ENCODE data around the gene KCNQ4.

Gene KCNQ4

DNA sequence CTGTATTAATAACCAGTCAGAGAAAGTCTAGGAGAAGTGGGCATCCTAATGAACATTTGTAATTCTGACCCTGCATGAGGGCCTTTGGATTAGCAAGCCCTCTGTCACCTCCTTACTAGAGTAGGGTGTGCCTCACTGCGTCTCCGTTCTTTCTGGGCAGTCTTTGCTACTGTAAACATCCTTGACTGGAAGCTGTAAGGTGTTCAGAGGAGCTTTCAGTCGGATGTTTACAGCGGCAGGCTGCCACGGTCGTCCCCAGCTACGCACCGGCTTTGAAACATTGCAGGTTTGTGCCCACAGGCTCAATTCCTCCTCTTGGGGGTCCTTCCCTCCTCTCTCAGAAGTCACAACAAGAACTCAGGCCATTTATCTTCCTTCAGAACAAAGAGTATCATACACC lies 29.4 kb upstream of the KCNQ4 start:
- H3K4me3 ChIP-seq (ENCODE audit: low read depth, low read length) = no peak overlapping the region

DNA sequence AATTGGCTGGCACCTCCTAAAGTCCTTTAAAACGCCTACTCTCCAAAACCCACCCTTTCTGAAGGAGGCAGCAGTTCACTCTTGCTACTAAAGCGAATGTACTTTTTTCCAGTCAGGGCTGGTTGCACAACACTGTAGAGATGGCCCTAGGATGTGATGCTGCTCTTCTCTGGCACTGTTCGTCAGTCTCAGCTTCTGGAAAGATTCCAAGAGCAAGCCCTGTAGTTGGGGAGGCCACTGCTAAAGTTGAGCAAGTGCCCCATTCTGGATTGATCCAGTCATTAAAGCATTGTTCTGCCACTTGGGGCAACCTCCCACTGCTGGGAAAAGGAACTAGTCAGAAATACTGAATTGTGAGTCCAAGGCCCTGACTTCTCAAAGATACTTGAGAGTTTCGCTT lies 28.5 kb upstream of the KCNQ4 start:
- H3K4me3 ChIP-seq (ENCODE audit: low read depth, low read length) = no peak overlapping the region

DNA sequence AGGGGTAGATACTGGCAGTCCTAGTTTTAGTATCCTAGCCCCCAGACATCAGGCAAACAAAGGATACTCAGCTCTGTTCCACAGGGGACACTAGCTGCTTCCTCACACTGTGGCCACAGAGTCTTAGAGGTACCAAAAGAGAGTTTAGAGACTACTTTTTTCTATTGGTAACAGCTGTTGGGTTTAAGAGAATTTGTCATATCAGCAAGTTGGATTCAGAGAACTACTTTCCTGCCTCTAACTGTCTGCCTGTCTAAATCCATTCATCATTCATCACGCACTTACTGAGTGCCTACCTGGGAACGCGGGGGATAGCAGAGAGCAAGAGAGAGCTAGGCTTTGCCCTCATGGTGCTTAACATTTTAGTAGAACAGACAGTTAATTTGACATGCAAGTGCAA lies 27.1 kb upstream of the KCNQ4 start:
- H3K4me3 ChIP-seq (ENCODE audit: low read depth, low read length) = no peak overlapping the region

DNA sequence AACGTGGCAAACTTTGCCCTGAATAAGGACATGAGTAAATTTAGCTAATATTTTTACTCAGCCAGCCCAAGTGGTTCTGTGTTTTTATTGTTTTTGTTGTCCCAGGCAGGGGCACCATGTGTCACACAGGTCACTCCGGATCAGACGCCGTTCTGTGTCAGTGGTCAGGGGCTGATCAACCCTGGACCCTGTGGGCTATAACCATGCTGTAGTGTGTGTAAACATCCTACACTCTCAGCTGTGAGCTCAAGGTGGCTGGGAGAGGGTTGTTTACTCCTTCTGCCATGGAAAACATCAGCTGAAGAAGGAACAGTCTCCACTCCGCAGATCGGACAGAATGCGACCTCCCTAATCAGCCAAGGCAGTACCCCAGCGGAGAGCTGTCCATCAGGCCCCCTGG lies 26.5 kb upstream of the KCNQ4 start:
- no peak overlapping the region for H3K4me3 ChIP-seq (ENCODE audit: low read depth, low read length)

DNA sequence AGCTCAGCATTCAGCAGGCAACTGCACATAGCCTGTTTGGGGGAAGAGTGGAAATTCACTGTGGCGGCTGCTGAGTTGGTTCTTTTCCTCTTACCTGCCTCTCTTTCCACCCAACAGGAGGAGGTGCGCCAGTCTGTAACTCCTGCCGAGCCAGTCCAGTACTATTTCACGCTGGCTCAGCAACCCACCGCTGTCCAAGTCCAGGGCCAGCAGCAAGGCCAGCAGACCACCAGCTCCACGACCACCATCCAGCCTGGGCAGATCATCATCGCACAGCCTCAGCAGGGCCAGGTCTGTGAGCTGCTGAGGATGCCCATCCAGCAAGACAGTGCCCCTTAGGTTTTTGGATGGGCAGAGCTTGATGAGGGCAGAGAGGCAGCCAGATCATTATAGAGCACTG lies 25.6 kb upstream of the KCNQ4 start:
- H3K4me3 ChIP-seq (ENCODE audit: low read depth, low read length) = no peak overlapping the region

DNA sequence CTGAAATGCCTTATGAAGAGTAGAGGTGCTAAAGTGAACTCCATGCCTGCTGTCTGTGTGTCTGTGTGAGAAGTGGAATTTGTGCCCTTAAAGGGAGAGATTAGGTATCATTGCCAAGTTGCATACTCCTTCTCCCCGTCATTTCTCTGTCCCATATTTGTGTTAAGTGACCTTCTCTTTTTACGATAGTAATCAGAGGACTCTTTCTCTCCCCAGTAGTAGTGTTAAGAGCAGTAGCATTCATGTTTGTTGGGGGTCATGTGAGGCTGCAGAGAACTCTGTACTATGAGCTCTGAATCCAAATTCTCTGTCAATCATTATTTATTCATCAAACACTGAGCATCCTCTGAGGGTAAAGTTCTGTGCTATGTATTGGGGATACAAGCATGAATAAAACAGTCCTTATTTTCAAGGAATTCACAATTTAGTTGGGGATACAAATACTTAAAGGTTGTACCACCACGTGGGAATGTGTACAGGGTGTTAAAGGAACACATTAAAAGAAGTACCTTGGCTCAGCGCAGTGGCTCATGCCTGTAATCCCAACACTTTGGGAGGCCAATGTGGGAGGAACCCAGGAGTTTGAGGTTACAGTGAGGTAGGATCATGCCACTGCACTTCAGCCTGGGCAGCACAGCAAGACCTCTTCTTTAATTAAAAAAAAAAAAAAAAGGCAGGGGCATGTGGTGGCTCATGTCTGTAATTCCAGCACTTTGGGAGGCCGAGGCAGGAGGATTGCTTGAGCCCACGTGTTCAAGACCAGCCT lies 24.8 kb upstream of the KCNQ4 start:
- no peak overlapping the region for H3K4me3 ChIP-seq (ENCODE audit: low read depth, low read length)

DNA sequence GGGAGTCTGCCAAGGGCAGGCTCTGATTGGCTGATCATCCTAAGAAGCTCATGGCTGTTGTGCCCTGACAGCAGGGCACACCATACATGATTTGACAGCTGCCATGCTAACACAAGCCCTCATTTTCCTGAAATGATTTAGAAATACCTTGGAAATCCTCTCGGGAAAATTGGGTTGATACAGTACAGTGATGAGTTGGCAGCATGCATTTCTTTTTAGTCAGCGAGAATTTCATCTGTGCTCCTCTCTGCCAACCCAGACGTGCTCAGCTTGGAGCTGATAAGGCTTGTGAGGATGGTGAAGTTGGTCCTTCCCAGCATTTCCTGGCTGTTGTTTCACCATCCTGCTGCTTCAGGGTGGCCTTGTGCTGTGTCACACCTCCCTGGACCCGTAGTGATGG lies 22.6 kb upstream of the KCNQ4 start:
- no peak overlapping the region for H3K4me3 ChIP-seq (ENCODE audit: low read depth, low read length)

DNA sequence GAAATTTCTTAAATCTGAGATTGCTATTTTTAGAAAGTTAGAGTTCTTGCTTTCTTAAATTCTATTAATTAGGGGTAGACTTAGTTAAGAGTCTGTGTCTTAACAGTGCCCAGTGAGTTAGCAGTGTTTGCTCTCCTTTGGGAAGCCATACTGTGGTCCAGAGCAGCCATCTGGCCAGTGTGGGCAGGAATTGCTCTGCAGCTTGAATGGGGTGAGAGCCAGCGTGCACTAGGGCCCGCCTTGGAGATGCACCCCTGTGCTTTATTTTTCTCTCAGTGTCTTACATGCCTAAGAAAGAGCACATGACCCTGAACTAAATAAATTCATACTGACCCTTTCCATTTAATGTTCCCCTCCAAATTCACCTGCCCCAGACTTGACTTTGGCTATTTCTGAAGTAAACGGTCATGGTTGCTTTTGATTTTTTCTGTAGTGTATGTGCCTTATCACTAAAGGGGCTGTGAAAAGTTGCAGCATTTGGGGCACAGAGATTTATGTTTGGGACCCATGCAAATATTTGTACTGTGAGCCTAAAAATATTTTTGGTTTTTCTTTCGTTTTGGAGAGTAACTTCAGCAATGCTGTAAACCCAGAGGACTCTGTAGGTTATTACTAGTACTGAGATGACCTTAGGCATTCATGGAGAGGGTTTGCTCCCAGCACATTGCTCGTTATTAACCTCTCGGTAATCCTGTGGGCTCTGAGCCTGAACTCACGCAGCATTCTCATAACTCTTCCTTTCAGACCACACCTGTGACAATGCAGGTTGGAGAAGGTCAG lies 21.3 kb upstream of the KCNQ4 start:
- no peak overlapping the region for H3K4me3 ChIP-seq (ENCODE audit: low read depth, low read length)

DNA sequence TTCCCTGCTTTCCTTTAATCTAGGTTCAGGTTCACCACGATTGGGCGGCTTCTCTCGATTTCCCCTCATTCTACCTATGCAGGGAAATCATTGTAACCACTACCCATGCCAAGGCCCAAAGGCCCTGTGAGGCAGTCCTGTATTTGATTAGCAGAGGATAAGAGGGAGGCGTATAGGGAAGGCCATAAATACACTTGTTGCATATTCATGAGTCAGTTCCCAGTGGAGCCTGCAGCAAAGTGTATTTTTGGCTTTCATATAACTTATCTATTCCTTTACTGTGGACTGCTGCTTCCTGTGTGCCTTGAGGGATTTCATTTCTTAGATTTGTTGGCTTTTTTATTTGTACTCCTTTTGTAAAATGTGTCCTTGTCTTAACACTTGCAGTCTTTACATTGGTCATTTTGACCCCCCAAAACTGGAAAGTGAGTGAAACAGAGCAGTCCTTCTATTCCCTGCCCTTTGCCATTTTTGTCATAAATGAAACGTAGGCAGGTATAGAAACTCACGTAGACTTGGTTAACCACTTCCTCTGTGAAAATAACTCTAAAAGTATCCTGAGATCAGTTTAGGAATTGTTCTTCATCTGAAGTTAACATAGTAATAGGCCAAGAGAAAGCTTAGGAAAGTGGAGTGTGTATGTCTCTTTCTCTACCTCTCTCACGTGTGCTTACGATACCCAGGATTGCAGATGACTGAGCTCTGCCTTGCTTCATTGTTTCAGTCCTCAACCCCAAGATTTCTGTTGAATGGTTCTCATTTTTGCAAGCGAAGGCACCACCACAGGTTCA lies 19.6 kb upstream of the KCNQ4 start:
- H3K4me3 ChIP-seq (ENCODE audit: low read depth, low read length) = no peak overlapping the region

DNA sequence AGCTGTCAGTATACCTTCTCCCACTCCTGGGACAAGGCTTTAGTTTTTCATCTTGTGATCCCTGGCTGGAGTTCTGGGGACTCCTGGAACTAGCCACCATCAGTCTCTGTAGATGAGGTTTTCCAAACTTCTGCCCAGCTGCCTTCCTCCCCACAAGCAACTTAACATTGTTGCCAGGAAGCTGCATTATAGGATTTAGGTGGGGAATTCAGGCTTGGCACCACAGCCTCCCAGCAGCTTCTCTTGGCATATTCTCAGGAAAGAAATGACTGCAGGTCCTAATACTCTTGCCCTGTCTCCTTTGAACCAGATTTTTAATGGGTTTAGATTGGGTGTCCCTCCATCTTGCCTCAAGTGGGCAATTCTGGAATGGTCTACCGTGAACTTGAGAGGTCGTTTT lies 18.6 kb upstream of the KCNQ4 start:
- H3K4me3 ChIP-seq (ENCODE audit: low read depth, low read length) = no peak overlapping the region

DNA sequence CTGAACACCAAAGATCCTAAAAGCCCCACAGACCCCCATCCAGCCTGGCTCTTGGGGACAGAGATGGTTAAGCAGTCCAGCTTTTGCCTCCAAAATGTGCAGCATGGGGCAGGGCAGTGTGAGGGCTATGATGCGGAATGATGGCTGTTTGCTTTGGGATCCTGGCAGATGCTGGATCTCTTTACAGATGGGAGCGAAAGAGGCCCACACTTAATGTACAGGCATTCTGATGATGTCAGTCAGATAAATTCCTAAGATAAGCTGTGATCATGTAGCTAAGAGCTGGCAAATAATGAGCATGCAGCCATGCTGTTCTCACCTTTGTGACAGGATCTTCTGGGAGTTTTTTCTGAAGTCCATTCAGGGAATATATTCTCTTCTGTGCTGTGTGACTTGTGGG lies 17.6 kb upstream of the KCNQ4 start:
- H3K4me3 ChIP-seq (ENCODE audit: low read depth, low read length) = no peak overlapping the region

DNA sequence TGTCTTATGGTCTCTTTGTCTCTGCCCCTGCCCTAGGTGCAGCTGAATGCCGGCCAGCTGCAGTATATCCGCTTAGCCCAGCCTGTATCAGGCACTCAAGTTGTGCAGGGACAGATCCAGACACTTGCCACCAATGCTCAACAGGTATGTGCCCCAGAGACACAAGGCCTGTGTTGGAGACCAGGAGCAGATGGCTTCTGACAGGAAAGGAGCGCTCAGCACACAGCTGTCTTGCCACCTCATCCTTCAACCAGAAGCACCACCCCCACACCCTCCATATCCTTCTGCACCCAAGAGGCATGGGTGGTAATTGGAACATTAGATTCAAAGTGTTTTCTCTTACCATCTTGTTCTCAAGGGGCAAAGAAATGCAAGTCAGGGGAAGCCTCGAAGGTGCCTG lies 17.0 kb upstream of the KCNQ4 start:
- no peak overlapping the region for H3K4me3 ChIP-seq (ENCODE audit: low read depth, low read length)

DNA sequence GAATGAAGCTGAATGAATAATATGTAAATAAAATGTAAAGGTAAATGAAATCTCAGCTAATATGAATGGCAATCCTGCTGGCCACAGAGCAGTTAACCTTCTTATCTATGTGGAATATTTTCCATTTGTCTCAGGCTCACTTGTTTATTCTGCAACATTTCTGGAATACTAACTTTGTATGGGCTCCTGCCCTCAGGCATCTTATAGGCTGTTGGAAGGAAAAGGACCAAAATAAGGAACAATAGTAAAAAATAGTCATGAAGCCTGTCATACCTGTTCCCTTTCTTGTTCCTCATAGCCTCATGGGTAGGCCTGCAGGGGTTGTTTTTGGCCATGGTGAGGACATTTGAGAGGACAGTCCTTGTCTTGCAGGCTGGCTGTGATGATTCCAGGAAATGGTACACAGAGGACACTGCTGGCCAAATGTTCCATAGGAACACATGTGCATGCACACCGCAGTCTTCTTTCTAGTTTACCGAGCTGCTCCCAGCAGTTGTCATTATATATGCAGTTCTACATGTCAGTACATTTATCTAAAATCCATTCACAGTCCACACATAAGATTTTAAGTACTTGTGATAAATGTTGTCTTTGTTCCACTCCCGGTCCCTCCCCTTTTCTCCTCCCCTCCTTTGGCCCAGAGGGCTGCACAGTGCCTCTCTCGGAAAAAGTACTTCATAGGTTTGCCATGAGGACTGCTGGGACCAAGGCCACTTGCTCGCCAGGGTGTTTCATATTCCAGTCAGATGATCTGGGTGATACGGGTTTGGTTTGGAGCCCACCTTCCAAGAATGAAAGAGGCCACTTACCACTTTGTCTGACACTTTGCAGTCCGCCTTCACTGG lies 15.2 kb upstream of the KCNQ4 start:
- no peak overlapping the region for H3K4me3 ChIP-seq (ENCODE audit: low read depth, low read length)

DNA sequence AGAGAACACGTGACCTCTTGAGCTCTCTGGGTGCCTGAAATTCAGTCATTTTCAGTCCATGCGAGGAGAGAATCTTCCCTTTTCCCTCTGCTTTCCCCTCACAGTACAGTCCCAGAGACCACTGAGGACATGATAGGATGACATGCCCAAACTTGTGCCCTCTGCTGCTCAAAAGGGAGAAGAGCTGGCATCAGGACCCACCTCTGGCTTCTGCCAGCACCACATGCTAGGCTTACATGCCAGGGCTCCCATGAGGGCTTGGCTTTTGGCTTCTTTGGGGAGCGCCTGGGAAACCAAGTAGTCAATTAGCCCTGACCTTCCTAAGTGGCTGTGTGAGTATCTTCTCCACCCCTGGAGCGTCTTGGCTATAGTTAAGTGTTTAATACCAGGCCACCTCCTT lies 13.8 kb upstream of the KCNQ4 start:
- no peak overlapping the region for H3K4me3 ChIP-seq (ENCODE audit: low read depth, low read length)

DNA sequence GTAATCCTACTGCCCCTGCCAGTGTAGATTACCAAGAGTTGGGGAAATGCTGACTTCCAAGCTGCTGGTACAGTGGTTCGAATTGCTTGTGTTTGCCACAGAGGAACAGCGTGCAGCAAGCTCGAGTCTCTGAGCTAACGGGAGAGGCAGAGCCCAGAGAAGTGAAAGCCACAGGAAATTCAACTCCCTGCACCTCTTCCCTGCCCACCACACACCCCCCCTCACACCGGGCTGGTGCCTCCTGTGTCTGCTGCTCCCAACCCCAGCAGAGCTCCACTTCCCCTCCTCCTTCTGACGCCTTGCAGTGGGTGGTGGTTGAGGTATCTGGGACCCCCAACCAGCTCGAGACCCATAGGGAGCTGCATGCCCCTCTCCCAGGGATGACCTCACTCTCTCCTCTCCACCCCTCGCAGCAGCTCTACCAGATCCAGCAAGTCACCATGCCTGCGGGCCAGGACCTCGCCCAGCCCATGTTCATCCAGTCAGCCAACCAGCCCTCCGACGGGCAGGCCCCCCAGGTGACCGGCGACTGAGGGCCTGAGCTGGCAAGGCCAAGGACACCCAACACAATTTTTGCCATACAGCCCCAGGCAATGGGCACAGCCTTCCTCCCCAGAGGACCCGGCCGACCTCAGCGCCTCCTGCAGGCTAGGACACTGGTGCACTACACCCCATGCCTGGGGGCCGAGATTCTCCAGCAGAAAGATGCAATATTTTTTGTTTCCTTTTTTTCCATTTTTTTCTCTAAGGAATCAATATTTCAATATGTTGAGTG lies 13.1 kb upstream of the KCNQ4 start:
- no peak overlapping the region for H3K4me3 ChIP-seq (ENCODE audit: low read depth, low read length)

DNA sequence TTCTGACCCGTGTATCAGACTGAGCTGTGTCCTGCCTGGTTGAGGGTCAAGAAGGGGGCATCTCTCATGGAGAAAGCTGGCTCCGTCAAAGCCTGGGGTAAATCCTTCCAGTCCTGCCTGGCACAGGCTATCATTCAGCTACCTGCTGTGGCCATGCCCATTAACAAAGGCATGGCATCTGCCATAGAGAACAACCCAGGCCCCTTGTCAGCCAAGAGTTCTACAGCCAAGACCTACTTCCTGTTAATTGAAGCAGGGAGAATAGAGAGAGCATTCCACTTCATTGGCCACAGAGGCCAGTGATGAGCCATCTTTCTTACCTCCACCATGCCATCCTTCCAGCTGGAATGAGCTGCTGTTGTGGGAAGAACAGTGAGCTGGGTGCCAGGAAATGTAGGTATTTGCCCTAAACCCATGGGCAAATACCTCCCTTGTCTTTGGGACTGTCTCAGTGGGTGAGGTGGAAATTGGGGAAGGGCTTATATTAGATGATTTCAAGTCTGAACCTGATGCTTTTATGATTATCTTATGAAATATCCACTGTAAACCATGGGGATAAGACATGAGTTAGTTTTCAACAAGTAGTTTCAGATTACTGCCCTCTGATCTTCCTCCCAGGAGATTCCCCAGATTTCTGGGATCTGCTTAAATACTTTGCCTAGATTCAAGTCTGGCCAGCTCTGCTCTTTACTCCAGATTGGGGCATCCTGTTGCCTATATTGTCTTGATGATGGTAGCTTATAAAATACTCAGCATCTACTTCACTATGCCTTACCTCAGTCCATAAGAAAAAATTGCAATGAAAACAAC lies 11.2 kb upstream of the KCNQ4 start:
- no peak overlapping the region for H3K4me3 ChIP-seq (ENCODE audit: low read depth, low read length)

DNA sequence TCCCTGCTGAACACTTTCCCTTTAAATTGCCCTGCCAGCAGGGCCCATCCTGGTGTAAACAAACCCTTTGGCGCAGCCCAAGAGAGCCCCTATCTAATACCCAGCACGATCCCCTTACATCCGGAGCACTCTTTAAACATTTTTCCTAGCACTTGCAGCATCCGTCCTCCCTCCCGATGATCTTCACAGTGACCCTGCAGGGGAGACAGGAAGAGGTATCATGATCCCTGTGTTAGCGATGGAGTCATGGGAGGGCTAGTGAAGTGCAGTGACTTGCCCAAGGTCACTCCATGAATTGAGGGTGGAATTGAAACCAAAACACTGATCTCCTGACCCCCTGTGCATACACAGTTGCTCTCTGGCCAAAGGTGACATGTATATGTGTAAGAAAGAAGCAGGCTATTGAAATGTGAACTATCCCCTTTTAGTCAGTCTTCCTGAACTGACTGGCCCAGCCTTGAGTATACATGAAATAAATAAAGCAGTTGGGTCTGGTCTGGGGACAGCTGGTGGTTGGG lies 9.8 kb upstream of the KCNQ4 start:
- H3K4me3 ChIP-seq (ENCODE audit: low read depth, low read length) = no peak overlapping the region

DNA sequence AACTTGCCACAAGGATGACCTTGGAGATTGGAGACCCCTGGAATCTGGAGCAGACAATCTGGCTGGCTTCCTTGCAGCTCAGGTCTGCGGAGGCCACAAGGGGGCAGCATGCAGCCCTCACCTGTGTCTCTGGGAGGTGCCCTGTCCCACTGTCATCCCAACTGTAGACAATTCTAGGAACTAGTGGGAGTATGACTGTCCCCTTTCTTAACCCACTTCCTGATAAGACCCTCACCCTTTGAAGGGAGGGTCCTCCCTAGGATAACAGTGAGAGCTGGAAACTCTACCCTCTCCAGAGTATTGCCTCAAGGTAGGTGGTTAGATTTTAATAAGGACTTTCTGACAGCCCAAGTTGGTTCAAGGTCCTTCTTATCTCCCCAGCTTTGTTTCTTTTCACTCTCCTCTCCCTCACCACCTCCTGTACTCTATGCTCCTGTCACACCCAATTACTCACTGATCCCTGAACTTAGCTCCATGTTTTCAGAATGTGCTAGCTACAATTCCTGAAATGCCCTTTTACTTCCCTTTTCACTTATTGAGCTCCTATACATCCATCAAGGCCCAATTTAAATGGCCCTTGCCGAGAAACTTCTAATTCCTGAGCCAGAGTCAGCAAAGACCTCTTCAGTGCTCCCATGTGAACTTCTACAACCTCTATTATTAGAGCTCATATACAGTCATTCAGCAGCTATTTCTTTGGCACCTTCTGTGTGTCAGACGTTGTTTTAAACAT lies 9.2 kb upstream of the KCNQ4 start:
- no peak overlapping the region for H3K4me3 ChIP-seq (ENCODE audit: low read depth, low read length)

Data from iPS-11a (cell line).